SK-N-SH (cell line): Measurements from ENCODE around the gene IKZF1. TPM values are rescaled to one million over a fixed set of nuclear protein-coding genes. Genes with fewer than 3 reads are reported as not detected.

ENCODE experiments used
- CTCF ChIA-PET: fragments of 300-600, 350-600 bp; formaldehyde crosslinking; extraction: SDS; loops from one replicate; lab custom pipeline; 2021; lab: Yijun Ruan, JAX
- POLR2A ChIA-PET: fragments of 350-600 bp; sonication (Branson Sonifier 250); formaldehyde crosslinking; extraction: SDS; loops from one replicate; lab custom pipeline; 2020; ENCODE audit warnings: antibody characterized with exemption, inconsistent platforms; lab: Yijun Ruan, JAX
- DNase-seq: peaks from one replicate; pipeline ENCODE4 v3.0.0; 2012
- H2AFZ ChIP-seq: fragments of 200-600 bp; sonication (generic); 2 replicates; pipeline ENCODE4 v1.8.1; 2016; ENCODE audit warnings: antibody characterized with exemption, mild to moderate bottlenecking, low read depth
- H3F3A ChIP-seq: fragments of 200-600 bp; sonication (generic); replicated peaks from 2 replicates; pipeline ENCODE3; 2016; ENCODE audit warnings: antibody characterized with exemption, mild to moderate bottlenecking; ENCODE audit not compliant: insufficient read depth
- H3K27ac ChIP-seq, 2 experiments: fragments of 200-500 bp in 1 of 2; fragments of 200-600 bp in 1 of 2; sonication (Bioruptor generic) in 1 of 2; sonication (generic), shearing (Covaris generic) in 1 of 2; 2 replicates each; pipeline versions ENCODE4 v1.5.1 to v1.6.1; 2014 to 2016; ENCODE audit warnings: low read depth in 2 of 2, inconsistent platforms in 1 of 2, low read length in 1 of 2, mild to moderate bottlenecking in 1 of 2, mixed read lengths in 1 of 2
- H3K27me3 ChIP-seq: fragments of 200-600 bp; sonication (generic), shearing (Covaris generic); 2 replicates; pipeline ENCODE4 v1.6.1; 2016; ENCODE audit warnings: mixed run types; ENCODE audit not compliant: insufficient read depth
- H3K36me3 ChIP-seq, 2 experiments: fragments of 200-500 bp in 1 of 2; fragments of 200-600 bp in 1 of 2; sonication (Bioruptor generic) in 1 of 2; sonication (generic) in 1 of 2; replicated peaks in 1 of 2; 2 replicates each; pipeline versions ENCODE3 to v1.5.1; 2014 to 2016; ENCODE audit warnings: low read length in 1 of 2, mild to moderate bottlenecking in 1 of 2; ENCODE audit not compliant: insufficient read depth in 2 of 2, control insufficient read depth in 1 of 2
- H3K4me1 ChIP-seq, 2 experiments: fragments of 200-500 bp in 1 of 2; fragments of 200-600 bp in 1 of 2; sonication (Bioruptor generic) in 1 of 2; sonication (generic), shearing (Covaris generic) in 1 of 2; 2 replicates each; pipeline versions ENCODE4 v1.5.1 to v1.6.1; 2014 to 2016; ENCODE audit warnings: low read depth in 1 of 2, low read length in 1 of 2, mixed run types in 1 of 2; ENCODE audit not compliant: insufficient read depth in 2 of 2, control insufficient read depth in 1 of 2
- H3K4me2 ChIP-seq: fragments of 200-600 bp; sonication (generic), shearing (Covaris generic); 2 replicates; pipeline ENCODE4 v1.6.1; 2017; ENCODE audit warnings: mixed run types
- H3K4me3 ChIP-seq, 2 experiments: fragments of 200-500 bp in 1 of 2; fragments of 200-600 bp in 1 of 2; sonication (Bioruptor generic) in 1 of 2; sonication (generic), shearing (Covaris generic) in 1 of 2; 2 replicates each; pipeline versions ENCODE4 v1.5.1 to v1.8.1; 2014 to 2016; ENCODE audit warnings: low read depth in 2 of 2, inconsistent platforms in 1 of 2, low read length in 1 of 2, mild to moderate bottlenecking in 1 of 2, mixed read lengths in 1 of 2, moderate library complexity in 1 of 2
- H3K79me2 ChIP-seq: fragments of 200-600 bp; sonication (generic); 2 replicates; pipeline ENCODE4 v1.8.1; 2017; ENCODE audit warnings: mild to moderate bottlenecking; ENCODE audit not compliant: insufficient read depth
- H3K9ac ChIP-seq: fragments of 200-600 bp; sonication (generic); 2 replicates; pipeline ENCODE4 v1.6.1; 2017; ENCODE audit warnings: mixed run types
- H3K9me2 ChIP-seq: fragments of 200-600 bp; sonication (generic); 2 replicates; pipeline ENCODE4 v1.6.1; 2017; ENCODE audit warnings: mixed run types
- H3K9me3 ChIP-seq: fragments of 200-600 bp; sonication (generic); 2 replicates; pipeline ENCODE4 v1.6.1; 2017; ENCODE audit warnings: mixed run types, mild to moderate bottlenecking, moderate library complexity
- H4K20me1 ChIP-seq: fragments of 200-600 bp; sonication (generic); 2 replicates; pipeline ENCODE4 v1.6.1; 2017; ENCODE audit warnings: mild to moderate bottlenecking, mixed run types; ENCODE audit not compliant: insufficient read depth
- CTCF ChIP-seq: fragments of 200-600 bp; sonication (generic); IDR thresholded peaks from 2 replicates; pipeline ENCODE4 v1.6.1; 2017; ENCODE audit warnings: antibody characterized with exemption, mild to moderate bottlenecking, moderate library complexity
- EP300 ChIP-seq, 2 experiments: IDR thresholded peaks; 2 replicates each; pipeline versions ENCODE4 v1.4.0 to v1.6.1; 2012; ENCODE audit warnings: borderline replicate concordance in 1 of 2, low read depth in 1 of 2, low read length in 1 of 2
- EZH2phosphoT487 ChIP-seq: fragments of 200-600 bp; sonication (generic); IDR thresholded peaks from 2 replicates; pipeline ENCODE4 v1.6.1; 2017; ENCODE audit warnings: low read depth, mixed run types, mild to moderate bottlenecking, antibody characterized with exemption, moderate library complexity, borderline replicate concordance
- GABPA ChIP-seq: IDR thresholded peaks from 2 replicates; pipeline ENCODE4 v1.4.0; 2012; ENCODE audit warnings: low read depth, mild to moderate bottlenecking
- GATA2 ChIP-seq: sonication (generic); formaldehyde crosslinking; IDR thresholded peaks from 2 replicates; pipeline ENCODE4 v1.5.0; 2020; ENCODE audit warnings: mild to moderate bottlenecking, missing genetic modification reagents
- IRF3 ChIP-seq: fragments of 150-350 bp; IDR thresholded peaks from 2 replicates; pipeline ENCODE4 v1.6.1; 2016; ENCODE audit warnings: mild to moderate bottlenecking, low read depth, low read length
- MAX ChIP-seq: IDR thresholded peaks from 2 replicates; pipeline ENCODE4 v1.4.0; 2012; ENCODE audit warnings: low read depth
- NFIC ChIP-seq: IDR thresholded peaks from 2 replicates; pipeline ENCODE4 v1.4.0; 2012; ENCODE audit warnings: borderline replicate concordance
- NRF1 ChIP-seq: IDR thresholded peaks from 2 replicates; pipeline ENCODE4 v1.6.1; 2012; ENCODE audit warnings: low read depth, mild to moderate bottlenecking, low read length
- POLR2AphosphoS5 ChIP-seq: IDR thresholded peaks from 2 replicates; pipeline ENCODE4 v1.6.1; 2012; ENCODE audit warnings: low read depth, low read length
- RCOR1 ChIP-seq: fragments of 150-350 bp; IDR thresholded peaks from 2 replicates; pipeline ENCODE4 v1.6.1; 2017; ENCODE audit warnings: antibody characterized with exemption, low read length
- REST ChIP-seq: IDR thresholded peaks from 2 replicates; pipeline ENCODE4 v1.6.1; 2012; ENCODE audit warnings: mild to moderate bottlenecking, low read depth, low read length, moderate library complexity
- RFX5 ChIP-seq: IDR thresholded peaks from 2 replicates; pipeline ENCODE4 v1.6.1; 2012; ENCODE audit warnings: mild to moderate bottlenecking, improper control_type of control experiment, low read length
- RXRA ChIP-seq: IDR thresholded peaks from 2 replicates; pipeline ENCODE4 v1.4.0; 2012; ENCODE audit warnings: low read depth, mild to moderate bottlenecking, borderline replicate concordance
- USF1 ChIP-seq: IDR thresholded peaks from 2 replicates; pipeline ENCODE4 v1.4.0; 2012; ENCODE audit warnings: low read depth, borderline replicate concordance
- ZBTB33 ChIP-seq: IDR thresholded peaks from 2 replicates; pipeline ENCODE4 v1.4.0; 2012; ENCODE audit warnings: low read depth, borderline replicate concordance
- WGBS: methylation state at CpG from one replicate; pipeline ENCODE4 v1.1.6; 2017; ENCODE audit warnings: low lambda C conversion rate; 5-methylcytosine and 5-hydroxymethylcytosine counted together
- polyA plus RNA-seq, 3 experiments: library from polyadenylated mRNA; depleted of rRNA; stranded (reverse); fragments of >200 nt; gene quantifications; 2 replicates each; pipeline ENCODE4 v1.2.3, GENCODE V29; 2012

The IKZF1 gene
- polyA plus RNA-seq, 1 of the 3 experiments (the other 2 are of a cell fraction), result not detected

- Histone ChIP-seq H3K9me3 (no peaks in the 10 kb centered on the region), H4K20me1 (no peaks in the 10 kb centered on the region), H3K4me1 (peaks cover 0 to 18% of the 10 kb centered on the region in 2 experiments; a peak in 2 of 4 replicates), H3K4me2 (no peak overlapping the region), H3K9ac (no peak overlapping the region), H3K79me2 (no peaks in the 10 kb centered on the region), H3K27ac (no peak overlapping the region), H3F3A (no peaks in the 10 kb centered on the region), H3K4me3 (no peak overlapping the region), H3K9me2 (no peaks in the 10 kb centered on the region), H3K36me3 (no peaks in the 10 kb centered on the region), H3K27me3 (peaks cover 6% of the 10 kb centered on the region), H2AFZ (no peak overlapping the region)
- 50% methylated on average over 6 of the region's 6 CpGs for WGBS
- TF ChIP-seq ZBTB33, result no peak
- no peak for TF ChIP-seq USF1
- TF ChIP-seq EZH2phosphoT487, result no peak
- TF ChIP-seq MAX, result no peak
- TF ChIP-seq RXRA, result no peak
- TF ChIP-seq NRF1, result no peak
- TF ChIP-seq CTCF, result no peak
- TF ChIP-seq REST, result no peak
- TF ChIP-seq EP300 (IDR thresholded peaks at IDR 0.05; ENCODE audit: borderline replicate concordance in 1 of 2, low read depth in 1 of 2, low read length in 1 of 2), result no peak
- no peak for TF ChIP-seq RCOR1
- TF ChIP-seq GABPA, result no peak
- TF ChIP-seq RFX5, result no peak
- TF ChIP-seq IRF3, result no peak
- no peak for TF ChIP-seq NFIC
- no peak for TF ChIP-seq GATA2 (CRISPR knock-in tag)
- TF ChIP-seq POLR2AphosphoS5, result no peak
- POLR2A ChIA-PET, result no interaction called here
- CTCF ChIA-PET, result no interaction called here
- no peak for DNase-seq
These were observed 44.9 kb downstream of the IKZF1 start for GRCh38 chr7:50349399-50349798.
